Karpas-422 (cell line): ENCODE measurements around the gene MAB21L2. TPM values are rescaled to one million over a fixed set of nuclear protein-coding genes. Genes with fewer than 3 reads are reported as not detected.

Experiments used
- DNase-seq: peaks from one replicate; pipeline ENCODE4 v3.0.0-alpha.2; 2015
- H2AFZ ChIP-seq: fragments of 200-600 bp; sonication (generic); 2 replicates; pipeline ENCODE4 v1.6.1; 2014; ENCODE audit warnings: antibody characterized with exemption, low read length, mixed read lengths
- H3K27ac ChIP-seq: fragments of 200-600 bp; sonication (generic); 2 replicates; pipeline ENCODE4 v1.5.1; 2014; ENCODE audit warnings: mild to moderate bottlenecking, low read length, moderate library complexity
- H3K27me3 ChIP-seq: fragments of 200-600 bp; sonication (generic); 2 replicates; pipeline ENCODE4 v1.6.1; 2014; ENCODE audit warnings: low read length, mixed read lengths
- H3K36me3 ChIP-seq: fragments of 200-600 bp; sonication (generic); 2 replicates; pipeline ENCODE4 v1.6.1; 2014; ENCODE audit warnings: low read length, mixed read lengths; ENCODE audit not compliant: insufficient read depth
- H3K4me1 ChIP-seq: fragments of 200-600 bp; sonication (generic); 2 replicates; pipeline ENCODE4 v1.6.1; 2014; ENCODE audit warnings: mild to moderate bottlenecking, low read length, mixed read lengths
- H3K4me2 ChIP-seq: fragments of 200-600 bp; sonication (generic); 2 replicates; pipeline ENCODE4 v1.6.1; 2014; ENCODE audit warnings: low read length, low read depth, mild to moderate bottlenecking; ENCODE audit not compliant: poor library complexity, severe bottlenecking
- H3K4me3 ChIP-seq: fragments of 200-600 bp; sonication (generic); 2 replicates; pipeline ENCODE4 v1.5.1; 2014; ENCODE audit warnings: mild to moderate bottlenecking, antibody characterized with exemption, low read length, mixed read lengths
- H3K79me2 ChIP-seq: fragments of 200-600 bp; sonication (generic); 2 replicates; pipeline ENCODE4 v1.6.1; 2014; ENCODE audit warnings: mild to moderate bottlenecking, low read length, mixed read lengths
- H3K9ac ChIP-seq: fragments of 200-600 bp; sonication (generic); 2 replicates; pipeline ENCODE4 v1.6.0; 2014; ENCODE audit warnings: low read length
- H3K9me2 ChIP-seq: fragments of 200-600 bp; sonication (generic), shearing (Covaris generic); replicated peaks from 2 replicates; pipeline ENCODE4 v1.6.0; 2014; ENCODE audit warnings: mild to moderate bottlenecking, low read length, moderate library complexity; ENCODE audit not compliant: insufficient read depth
- H3K9me3 ChIP-seq: fragments of 300-700, 200-600 bp; sonication (generic); 2 replicates; pipeline ENCODE4 v1.6.1; 2014; ENCODE audit warnings: low read length, mixed read lengths
- H4K20me1 ChIP-seq: fragments of 200-600 bp; sonication (generic); 2 replicates; pipeline ENCODE4 v1.6.1; 2014; ENCODE audit warnings: mild to moderate bottlenecking, antibody characterized with exemption, low read length, low read depth; ENCODE audit not compliant: insufficient read depth
- total RNA-seq: library from RNA; depleted of rRNA; stranded (reverse); fragments of >200 nt; shearing (Covaris generic); gene quantifications from 2 replicates; pipeline ENCODE4 v1.2.3, GENCODE V29; 2014; ENCODE audit warnings: low replicate concordance

The MAB21L2 gene
- total RNA-seq, 1 experiment from 2014 or later, result not detected

DNA sequence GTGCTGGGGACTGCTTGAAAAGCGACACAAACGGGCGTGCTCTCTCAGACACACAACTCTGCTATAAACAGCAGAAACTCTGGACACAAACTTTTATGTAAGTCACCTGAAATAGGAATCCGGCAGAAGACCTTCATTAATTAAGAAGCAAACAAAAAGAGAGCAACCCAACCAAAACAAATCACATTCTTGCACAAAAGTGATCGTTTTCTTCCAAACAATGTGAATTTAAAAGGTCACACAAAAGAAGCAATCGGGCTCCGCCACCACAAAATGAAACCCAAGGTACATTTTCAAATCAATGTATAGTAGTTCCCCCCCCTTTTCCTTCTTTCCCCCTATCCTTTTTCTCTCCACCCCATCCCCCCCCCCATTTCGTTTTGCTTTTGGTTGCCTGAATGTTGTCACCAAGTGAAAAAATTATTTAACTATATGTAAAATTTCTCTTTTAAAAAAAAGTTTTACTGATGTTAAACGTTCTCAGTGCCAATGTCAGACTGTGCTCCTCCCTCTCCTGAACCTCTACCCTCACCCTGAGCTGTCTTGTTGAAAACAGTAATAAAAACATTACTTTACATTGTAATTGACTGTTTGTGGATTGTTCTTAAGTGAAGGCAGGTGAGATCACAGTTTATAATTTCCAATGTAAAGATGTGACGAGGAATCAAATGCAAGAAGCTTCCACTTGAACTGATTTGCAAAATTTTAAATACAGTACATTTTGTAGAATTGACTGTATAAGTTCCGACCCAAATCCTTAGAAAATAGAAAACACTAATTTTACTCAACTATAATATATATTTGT is 2.4 kb downstream of the MAB21L2 start:
- Histone ChIP-seq H3K79me2 (0 out of 2 replicates have a peak, but pooled peaks cover 3% of the 10 kb centered on the region), H3K36me3 (no peaks in the 10 kb centered on the region; the same call in 1 of the 2 replicates), H3K27me3 (no peaks in the 10 kb centered on the region), H2AFZ (no peak overlapping the region), H4K20me1 (no peaks in the 10 kb centered on the region), H3K4me2 (no peak overlapping the region), H3K4me3 (no peak overlapping the region), H3K9ac (no peak overlapping the region), H3K27ac (no peak overlapping the region), H3K4me1 (no peaks in the 10 kb centered on the region), H3K9me3 (no peaks in the 10 kb centered on the region; the same call in 1 of the 2 replicates), H3K9me2 (no peaks in the 10 kb centered on the region)
- no peak for DNase-seq

GRCh38 chr4:150585611-150586010 is 3.7 kb downstream of the MAB21L2 start:
- H3K36me3 ChIP-seq, result no peaks in the 10 kb centered on the region; the same call in 1 of the 2 replicates
- no peaks in the 10 kb centered on the region for H3K79me2 ChIP-seq
- no peaks in the 10 kb centered on the region for H3K4me1 ChIP-seq
- H3K4me3 ChIP-seq, result no peak overlapping the region
- DNase-seq, result no peak
- no peak overlapping the region for H3K27ac ChIP-seq
- H3K9ac ChIP-seq, result no peak overlapping the region
- H3K9me3 ChIP-seq, result no peaks in the 10 kb centered on the region; the same call in 1 of the 2 replicates
- H3K27me3 ChIP-seq, result no peaks in the 10 kb centered on the region
- no peaks in the 10 kb centered on the region for H3K9me2 ChIP-seq
- H3K4me2 ChIP-seq, result no peak overlapping the region
- no peaks in the 10 kb centered on the region for H4K20me1 ChIP-seq
- no peak overlapping the region for H2AFZ ChIP-seq

GRCh38 chr4:150586162-150586810 is 4.3 kb downstream of the MAB21L2 start:
- H3K36me3 ChIP-seq, result no peaks in the 10 kb centered on the region; the same call in 1 of the 2 replicates
- H3K9me3 ChIP-seq, result no peaks in the 10 kb centered on the region; the same call in 1 of the 2 replicates
- H4K20me1 ChIP-seq, result no peaks in the 10 kb centered on the region
- H3K9ac ChIP-seq, result no peak overlapping the region
- H3K9me2 ChIP-seq, result no peaks in the 10 kb centered on the region
- no peak overlapping the region for H3K4me3 ChIP-seq
- no peaks in the 10 kb centered on the region for H3K4me1 ChIP-seq
- no peaks in the 10 kb centered on the region for H3K27me3 ChIP-seq
- no peak overlapping the region for H3K27ac ChIP-seq
- no peak overlapping the region for H2AFZ ChIP-seq
- no peaks in the 10 kb centered on the region for H3K79me2 ChIP-seq
- DNase-seq, result no peak
- no peak overlapping the region for H3K4me2 ChIP-seq

GRCh38 chr4:150588316-150588715 is 6.4 kb downstream of the MAB21L2 start:
- Histone ChIP-seq H4K20me1 (no peaks in the 10 kb centered on the region), H3K36me3 (no peaks in the 10 kb centered on the region; the same call in 1 of the 2 replicates), H3K4me2 (no peak overlapping the region), H3K27ac (no peak overlapping the region), H3K4me1 (peaks cover 1% of the 10 kb centered on the region; the same call in 1 of the 2 replicates), H3K9me3 (no peaks in the 10 kb centered on the region; the same call in 1 of the 2 replicates), H3K27me3 (no peaks in the 10 kb centered on the region), H2AFZ (no peak overlapping the region), H3K9ac (no peak overlapping the region), H3K9me2 (no peaks in the 10 kb centered on the region), H3K79me2 (no peaks in the 10 kb centered on the region), H3K4me3 (no peak overlapping the region)
- DNase-seq, result no peak

DNA sequence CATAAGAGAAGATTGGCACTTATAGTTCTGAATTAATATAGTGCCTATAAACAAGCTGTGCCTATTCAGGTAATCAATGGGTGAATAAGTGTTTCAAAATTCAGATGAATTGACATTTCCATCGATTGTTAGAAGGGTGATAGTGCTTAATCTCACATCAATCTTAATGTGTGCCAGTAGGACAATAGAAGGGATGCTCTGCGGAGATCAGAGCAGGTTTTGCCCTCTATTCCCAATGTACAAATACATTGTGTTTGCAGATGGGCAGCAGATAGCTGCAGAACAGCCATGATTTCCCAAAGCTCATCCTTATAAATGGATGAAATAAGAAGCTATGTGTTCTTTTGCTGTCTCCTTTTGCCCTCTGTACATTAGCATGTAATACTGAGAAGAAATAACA is 7.2 kb downstream of the MAB21L2 start:
- no peak overlapping the region for H3K4me2 ChIP-seq
- no peaks in the 10 kb centered on the region for H3K79me2 ChIP-seq
- H3K9me2 ChIP-seq, result no peaks in the 10 kb centered on the region
- H3K9ac ChIP-seq, result no peak overlapping the region
- no peak overlapping the region for H2AFZ ChIP-seq
- DNase-seq, result no peak
- no peaks in the 10 kb centered on the region for H4K20me1 ChIP-seq
- H3K36me3 ChIP-seq, result no peaks in the 10 kb centered on the region; the same call in 1 of the 2 replicates
- H3K4me1 ChIP-seq, result peaks cover 10% of the 10 kb centered on the region; the same call in 1 of the 2 replicates
- no peak overlapping the region for H3K27ac ChIP-seq
- H3K9me3 ChIP-seq, result no peaks in the 10 kb centered on the region
- H3K27me3 ChIP-seq, result no peaks in the 10 kb centered on the region
- no peak overlapping the region for H3K4me3 ChIP-seq

- H4K20me1 ChIP-seq, result no peaks in the 10 kb centered on the region
- H3K36me3 ChIP-seq, result no peaks in the 10 kb centered on the region
- no peak for DNase-seq
- no peak overlapping the region for H3K4me2 ChIP-seq
- H3K9ac ChIP-seq, result no peak overlapping the region
- no peaks in the 10 kb centered on the region; the same call in 1 of the 2 replicates for H3K9me2 ChIP-seq
- no peak overlapping the region for H3K27ac ChIP-seq
- H3K79me2 ChIP-seq, result no peaks in the 10 kb centered on the region
- H2AFZ ChIP-seq, result no peak overlapping the region
- H3K27me3 ChIP-seq, result no peaks in the 10 kb centered on the region
- no peak overlapping the region for H3K4me3 ChIP-seq
- peaks cover 17% of the 10 kb centered on the region; the same call in 1 of the 2 replicates for H3K4me1 ChIP-seq
- no peaks in the 10 kb centered on the region for H3K9me3 ChIP-seq
Observed at GRCh38 chr4:150590631-150591030, 8.7 kb downstream of the MAB21L2 start.

DNA sequence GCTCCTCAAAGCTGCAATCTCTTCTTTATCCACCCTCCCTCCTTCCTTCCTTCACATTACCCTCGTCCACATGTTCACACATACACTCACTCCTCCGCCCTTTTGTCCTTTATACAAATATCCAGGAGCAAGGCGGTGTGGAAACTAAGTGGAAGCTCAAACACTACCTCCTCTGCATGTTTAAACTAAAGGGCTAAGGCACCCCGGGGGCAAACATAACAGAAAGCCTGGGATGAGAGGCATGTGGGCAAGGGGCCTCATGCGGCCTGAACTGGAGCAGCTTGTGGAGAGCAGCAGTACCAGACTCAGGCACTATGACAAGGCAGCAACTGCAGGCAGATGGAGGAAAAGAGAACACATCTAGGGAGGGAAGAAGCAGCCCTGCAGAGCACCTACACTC is 9.5 kb downstream of the MAB21L2 start:
- no peaks in the 10 kb centered on the region for H3K27me3 ChIP-seq
- H3K36me3 ChIP-seq, result no peaks in the 10 kb centered on the region
- H3K9me2 ChIP-seq, result no peaks in the 10 kb centered on the region; the same call in 1 of the 2 replicates
- no peak overlapping the region for H3K4me2 ChIP-seq
- no peaks in the 10 kb centered on the region for H3K79me2 ChIP-seq
- H3K27ac ChIP-seq, result no peak overlapping the region
- no peak overlapping the region for H2AFZ ChIP-seq
- DNase-seq, result no peak
- H3K9me3 ChIP-seq, result no peaks in the 10 kb centered on the region
- no peak overlapping the region for H3K9ac ChIP-seq
- H3K4me3 ChIP-seq, result no peak overlapping the region
- H4K20me1 ChIP-seq, result no peaks in the 10 kb centered on the region
- peaks cover 23% of the 10 kb centered on the region for H3K4me1 ChIP-seq

DNA sequence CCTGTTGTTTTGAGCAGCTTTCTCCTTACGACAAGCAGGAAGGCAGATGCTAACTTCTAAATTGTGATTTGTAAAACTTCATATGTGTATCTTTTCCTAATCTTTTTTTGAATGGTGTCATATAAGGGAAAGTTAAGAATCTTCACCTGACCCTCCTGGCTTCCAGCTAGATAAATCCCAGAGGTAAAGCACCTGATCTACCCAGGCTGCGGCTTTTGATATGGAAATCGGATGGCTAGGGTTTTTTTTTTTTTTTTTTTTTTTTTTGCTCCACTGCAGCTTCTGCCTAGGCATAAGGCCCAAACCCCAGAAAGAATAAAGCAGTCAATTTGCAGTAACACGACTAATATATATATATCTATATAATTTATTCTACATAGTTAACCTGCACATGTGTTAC is 10.0 kb downstream of the MAB21L2 start:
- no peaks in the 10 kb centered on the region for H3K79me2 ChIP-seq
- H3K9me3 ChIP-seq, result no peaks in the 10 kb centered on the region
- no peak overlapping the region for H2AFZ ChIP-seq
- no peak overlapping the region for H3K4me3 ChIP-seq
- H3K27me3 ChIP-seq, result no peaks in the 10 kb centered on the region
- DNase-seq, result no peak
- H3K9me2 ChIP-seq, result no peaks in the 10 kb centered on the region; the same call in 1 of the 2 replicates
- H3K27ac ChIP-seq, result no peak overlapping the region
- H4K20me1 ChIP-seq, result no peaks in the 10 kb centered on the region
- peaks cover 23% of the 10 kb centered on the region for H3K4me1 ChIP-seq
- H3K36me3 ChIP-seq, result no peaks in the 10 kb centered on the region
- H3K4me2 ChIP-seq, result no peak overlapping the region
- no peak overlapping the region for H3K9ac ChIP-seq
